ENCODE measurements around the gene CCDC34.

The CCDC34 gene

DNA sequence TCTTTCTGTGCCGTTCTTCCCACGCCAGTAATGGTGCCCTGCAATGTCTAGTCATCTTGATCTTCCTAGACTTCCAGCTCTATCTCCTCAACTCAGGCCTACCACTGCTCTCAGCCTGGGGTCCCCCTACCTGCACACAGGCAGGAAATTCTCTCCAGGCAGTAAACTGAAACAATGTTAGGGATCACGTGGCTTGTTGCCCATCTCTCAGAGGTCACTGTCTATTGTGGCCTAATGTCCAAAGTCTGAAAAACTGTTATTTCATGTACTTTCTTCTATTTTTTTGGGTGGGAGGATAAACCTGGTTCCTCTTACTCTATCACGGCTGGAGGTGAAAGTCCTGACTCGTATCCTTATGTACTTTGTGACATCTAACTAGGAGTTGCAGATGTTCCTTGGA, 59.1 kb downstream of the CCDC34 start:
- Histone ChIP-seq H2AFZ (no peak overlapping the region), H3K9me3 (ENCODE audit: control insufficient read depth, low read length) (no peaks in the 10 kb centered on the region), H3K4me1 (no peaks in the 10 kb centered on the region), H3K79me2 (no peaks in the 10 kb centered on the region), H3K9ac (no peak overlapping the region), H3K27me3 (ENCODE audit: control insufficient read depth, insufficient read depth, low read length) (no peaks in the 10 kb centered on the region), H3K4me3 (ENCODE audit: low read depth, low read length) (no peak overlapping the region), H3K36me3 (ENCODE audit: control insufficient read depth, insufficient read depth, low read length) (no peaks in the 10 kb centered on the region), H3K27ac (no peak overlapping the region), H3K4me2 (ENCODE audit: low read length) (no peak overlapping the region)
- TF ChIP-seq, protein P1, sequence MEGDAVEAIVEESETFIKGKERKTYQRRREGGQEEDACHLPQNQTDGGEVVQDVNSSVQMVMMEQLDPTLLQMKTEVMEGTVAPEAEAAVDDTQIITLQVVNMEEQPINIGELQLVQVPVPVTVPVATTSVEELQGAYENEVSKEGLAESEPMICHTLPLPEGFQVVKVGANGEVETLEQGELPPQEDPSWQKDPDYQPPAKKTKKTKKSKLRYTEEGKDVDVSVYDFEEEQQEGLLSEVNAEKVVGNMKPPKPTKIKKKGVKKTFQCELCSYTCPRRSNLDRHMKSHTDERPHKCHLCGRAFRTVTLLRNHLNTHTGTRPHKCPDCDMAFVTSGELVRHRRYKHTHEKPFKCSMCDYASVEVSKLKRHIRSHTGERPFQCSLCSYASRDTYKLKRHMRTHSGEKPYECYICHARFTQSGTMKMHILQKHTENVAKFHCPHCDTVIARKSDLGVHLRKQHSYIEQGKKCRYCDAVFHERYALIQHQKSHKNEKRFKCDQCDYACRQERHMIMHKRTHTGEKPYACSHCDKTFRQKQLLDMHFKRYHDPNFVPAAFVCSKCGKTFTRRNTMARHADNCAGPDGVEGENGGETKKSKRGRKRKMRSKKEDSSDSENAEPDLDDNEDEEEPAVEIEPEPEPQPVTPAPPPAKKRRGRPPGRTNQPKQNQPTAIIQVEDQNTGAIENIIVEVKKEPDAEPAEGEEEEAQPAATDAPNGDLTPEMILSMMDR (IDR thresholded peaks at IDR 0.05), result no peak

DNA sequence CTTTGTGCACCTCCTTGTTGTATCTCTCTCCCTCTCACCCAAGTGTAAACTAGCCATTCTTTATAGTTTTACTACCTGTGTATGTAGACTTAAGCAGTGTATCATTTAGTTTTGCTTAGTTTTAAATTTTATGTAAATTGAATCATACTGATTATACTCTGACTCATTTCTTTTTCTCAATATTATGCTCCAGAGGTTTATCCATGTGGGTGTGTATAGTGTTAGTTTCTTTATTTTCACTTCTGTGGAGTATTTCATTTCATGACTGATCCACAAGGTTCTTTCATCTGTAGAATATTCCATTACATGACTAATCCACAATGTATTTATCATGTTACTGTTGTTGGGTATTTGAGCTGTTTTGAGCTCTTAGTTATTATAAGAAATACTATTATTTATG, 62.0 kb downstream of the CCDC34 start:
- TF ChIP-seq, protein P1 (IDR thresholded peaks at IDR 0.05), result no peak
- Histone ChIP-seq H3K9ac (no peak overlapping the region), H3K4me2 (ENCODE audit: low read length) (no peak overlapping the region)

DNA sequence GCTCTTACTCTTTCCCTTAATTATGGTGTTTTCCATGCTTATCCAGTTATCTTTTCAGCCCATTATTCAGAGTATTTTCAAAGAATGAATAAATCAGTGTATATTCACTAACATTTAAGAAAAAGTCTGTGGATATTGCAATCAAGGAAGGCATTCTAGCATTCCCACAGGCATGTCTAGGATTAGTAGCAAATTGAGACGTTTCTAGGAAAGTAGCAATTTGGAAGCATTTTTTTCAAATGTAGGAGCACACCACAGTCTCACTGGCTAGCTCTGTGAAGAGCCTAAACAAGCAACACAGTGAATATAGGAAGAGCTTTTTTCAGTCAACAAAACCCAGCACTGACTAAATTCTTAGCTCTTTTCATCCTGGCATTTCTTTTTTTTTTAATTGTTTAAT, 65.4 kb downstream of the CCDC34 start:
- H3K27ac ChIP-seq, result no peak overlapping the region
- no peaks in the 10 kb centered on the region for H3K4me1 ChIP-seq
- TF ChIP-seq, protein P1 (IDR thresholded peaks at IDR 0.05), result no peak
- no peak overlapping the region for H3K4me2 ChIP-seq (ENCODE audit: low read length)
- H2AFZ ChIP-seq, result no peak overlapping the region
- no peaks in the 10 kb centered on the region for H3K9me3 ChIP-seq (ENCODE audit: control insufficient read depth, low read length)
- no peaks in the 10 kb centered on the region for H3K36me3 ChIP-seq (ENCODE audit: control insufficient read depth, insufficient read depth, low read length)
- no peak overlapping the region for H3K4me3 ChIP-seq (ENCODE audit: low read depth, low read length)
- H3K79me2 ChIP-seq, result no peaks in the 10 kb centered on the region
- H3K9ac ChIP-seq, result no peak overlapping the region
- no peaks in the 10 kb centered on the region for H3K27me3 ChIP-seq (ENCODE audit: control insufficient read depth, insufficient read depth, low read length)

More for the DNA sequence above, 62.0 kb downstream of the CCDC34 start:
- no peaks in the 10 kb centered on the region for H3K9me3 ChIP-seq (ENCODE audit: control insufficient read depth, low read length)
- H2AFZ ChIP-seq, result no peak overlapping the region
- no peak overlapping the region for H3K27ac ChIP-seq
- H3K4me3 ChIP-seq (ENCODE audit: low read depth, low read length), result no peak overlapping the region
- H3K4me1 ChIP-seq, result no peaks in the 10 kb centered on the region
- H3K27me3 ChIP-seq (ENCODE audit: control insufficient read depth, insufficient read depth, low read length), result no peaks in the 10 kb centered on the region
- no peaks in the 10 kb centered on the region for H3K79me2 ChIP-seq
- no peaks in the 10 kb centered on the region for H3K36me3 ChIP-seq (ENCODE audit: control insufficient read depth, insufficient read depth, low read length)

DNA sequence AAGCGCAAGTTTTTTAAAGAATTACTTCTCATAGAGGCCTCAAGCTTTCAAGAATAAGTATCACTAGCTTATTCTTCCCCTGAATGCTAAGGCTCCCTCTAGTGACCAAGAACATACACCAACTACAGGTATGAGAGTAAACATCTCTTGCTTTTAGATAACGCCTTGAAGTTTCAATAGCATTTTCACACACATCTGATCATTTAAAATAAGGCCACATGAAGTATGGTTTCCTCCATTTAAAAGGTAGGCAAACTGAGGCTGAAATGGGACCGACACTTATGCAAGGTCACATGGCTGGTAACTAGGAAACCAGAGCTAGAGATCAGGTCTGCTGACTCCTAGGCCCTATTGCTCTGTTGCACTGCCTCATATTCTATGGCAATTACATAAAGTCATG, 66.5 kb downstream of the CCDC34 start:
- Histone ChIP-seq H3K4me1 (no peaks in the 10 kb centered on the region), H3K27ac (no peak overlapping the region), H3K9me3 (ENCODE audit: control insufficient read depth, low read length) (no peaks in the 10 kb centered on the region), H3K27me3 (ENCODE audit: control insufficient read depth, insufficient read depth, low read length) (no peaks in the 10 kb centered on the region), H2AFZ (no peak overlapping the region), H3K79me2 (no peaks in the 10 kb centered on the region), H3K9ac (no peak overlapping the region), H3K4me3 (ENCODE audit: low read depth, low read length) (no peak overlapping the region), H3K36me3 (ENCODE audit: control insufficient read depth, insufficient read depth, low read length) (no peaks in the 10 kb centered on the region), H3K4me2 (ENCODE audit: low read length) (no peak overlapping the region)
- TF ChIP-seq, protein P1 (IDR thresholded peaks at IDR 0.05), result peak; percentile 32

DNA sequence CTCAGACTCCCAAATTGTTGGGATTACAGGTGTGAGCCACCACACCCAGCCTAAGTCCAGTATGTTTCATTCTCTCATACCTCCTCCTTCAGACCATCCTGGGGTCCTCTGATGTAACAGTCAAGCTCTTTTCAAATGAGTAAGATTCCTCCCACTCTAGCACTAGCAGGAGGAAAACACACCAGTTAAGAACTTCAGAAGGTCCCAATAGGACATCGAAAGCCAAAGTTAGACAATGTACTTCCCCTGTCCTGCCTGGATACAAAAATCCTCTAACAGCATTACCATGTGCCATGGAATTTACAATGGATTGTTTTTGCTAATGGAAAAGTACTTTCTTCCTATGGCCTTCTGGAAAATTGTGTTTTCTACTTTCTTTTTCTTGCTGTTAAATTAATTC, 67.1 kb downstream of the CCDC34 start:
- TF ChIP-seq, protein P1 (IDR thresholded peaks at IDR 0.05), result no peak
- Histone ChIP-seq H3K79me2 (no peaks in the 10 kb centered on the region), H3K4me3 (ENCODE audit: low read depth, low read length) (no peak overlapping the region), H3K36me3 (ENCODE audit: control insufficient read depth, insufficient read depth, low read length) (no peaks in the 10 kb centered on the region), H3K9me3 (ENCODE audit: control insufficient read depth, low read length) (no peaks in the 10 kb centered on the region), H3K27ac (no peak overlapping the region), H3K9ac (no peak overlapping the region), H3K4me2 (ENCODE audit: low read length) (no peak overlapping the region), H3K27me3 (ENCODE audit: control insufficient read depth, insufficient read depth, low read length) (no peaks in the 10 kb centered on the region), H3K4me1 (no peaks in the 10 kb centered on the region), H2AFZ (no peak overlapping the region)

Measured in parathyroid adenoma (tissue), 2 donors.